HepG2 (cell line): Measurements from ENCODE around the gene ZNF415. TPM values are rescaled to one million over a fixed set of nuclear protein-coding genes. Genes with fewer than 3 reads are reported as not detected.

Experiments used
- ATAC-seq: fragments of 200-7000 bp; cut with Tn5 transposase; 3 replicates; pipeline ENCODE4 v1.9.1; 2020; ENCODE audit warnings: mild to moderate bottlenecking, moderate library complexity
- BruUV-seq: library from RNA; stranded (reverse); fragments of 400-500 nt; replicated peaks from 2 replicates; lab custom pipeline; 2021; lab: Mats Ljungman, UMichigan
- CTCF ChIA-PET: fragments of 300-600 bp; formaldehyde crosslinking; extraction: SDS; loops from one replicate; lab custom pipeline; 2021; ENCODE audit warnings: low total read pairs, inconsistent platforms, low intra/inter-chr PET ratio; lab: Yijun Ruan, JAX
- POLR2A ChIA-PET: fragments of 350-600 bp; sonication (Branson Sonifier 250); formaldehyde crosslinking; loops from one replicate; lab custom pipeline; 2020; ENCODE audit warnings: antibody characterized with exemption, inconsistent platforms; lab: Yijun Ruan, JAX
- DNase-seq: peaks from one replicate; pipeline ENCODE4 v3.0.0-alpha.2; 2015; ENCODE audit warnings: low spot score
- FAIRE-seq: peaks from 3 replicates; lab custom pipeline; 2011; peaks lifted over from hg19 to GRCh38; lab: Jason Lieb, UNC
- H2AFZ ChIP-seq: one replicate; pipeline ENCODE4 v1.6.1; 2011; ENCODE audit warnings: low read length, inconsistent platforms
- H3K27ac ChIP-seq: fragments of 300-600 bp; 3 replicates; pipeline ENCODE4 v1.8.0; 2011; ENCODE audit warnings: mixed run types, mild to moderate bottlenecking, mixed read lengths, low read length, inconsistent platforms; ENCODE audit not compliant: insufficient read depth; ENCODE audit errors: extremely low read length
- H3K27me3 ChIP-seq, 2 experiments: fragments of 200-600 bp in 1 of 2; 2 replicates in 1 of 2; 3 replicates in 1 of 2; pipeline versions ENCODE4 v1.6.0 to v1.8.0; 2011; ENCODE audit warnings: low read length in 2 of 2, mild to moderate bottlenecking in 2 of 2, moderate library complexity in 2 of 2, inconsistent platforms in 1 of 2; ENCODE audit not compliant: insufficient read depth in 2 of 2, control insufficient read depth in 1 of 2
- H3K36me3 ChIP-seq, 2 experiments: fragments of 200-600 bp in 1 of 2; replicated peaks in 1 of 2; 2 replicates in 1 of 2; 3 replicates in 1 of 2; pipeline versions ENCODE4 v1.5.1 to v1.8.0; 2011; ENCODE audit warnings: low read length in 2 of 2, inconsistent platforms in 1 of 2; ENCODE audit not compliant: insufficient read depth in 2 of 2, control insufficient read depth in 1 of 2
- H3K4me1 ChIP-seq: 2 replicates; pipeline ENCODE4 v1.5.1; 2012; ENCODE audit warnings: low read length, inconsistent platforms; ENCODE audit not compliant: insufficient read depth
- H3K4me2 ChIP-seq: 2 replicates; pipeline ENCODE4 v1.6.0; 2011; ENCODE audit warnings: low read depth, low read length, inconsistent platforms
- H3K4me3 ChIP-seq, 3 experiments: fragments of 200-600 bp in 1 of 3; sonication (generic), shearing (Covaris generic) in 1 of 3; replicated peaks in 1 of 3; 2 replicates each; pipeline ENCODE4 v1.5.1; 2011 to 2016; ENCODE audit warnings: low read length in 3 of 3, inconsistent platforms in 2 of 3, low read depth in 2 of 3, mild to moderate bottlenecking in 2 of 3, control low read depth in 1 of 3, mixed read lengths in 1 of 3; ENCODE audit not compliant: insufficient read depth in 1 of 3
- H3K79me2 ChIP-seq: one replicate; pipeline ENCODE4 v1.6.1; 2011; ENCODE audit warnings: low read length, inconsistent platforms; ENCODE audit not compliant: insufficient read depth
- H3K9ac ChIP-seq: 2 replicates; pipeline ENCODE4 v1.6.0; 2011; ENCODE audit warnings: mild to moderate bottlenecking, low read depth, low read length, inconsistent platforms; ENCODE audit not compliant: insufficient read depth
- H3K9me3 ChIP-seq: 2 replicates; pipeline ENCODE4 v1.5.1; 2012; ENCODE audit warnings: mild to moderate bottlenecking, low read length
- H4K20me1 ChIP-seq: 2 replicates; pipeline ENCODE4 v1.6.0; 2011; ENCODE audit warnings: inconsistent platforms, mild to moderate bottlenecking, low read length, moderate library complexity; ENCODE audit not compliant: insufficient read depth
- ATAD3A ChIP-seq: sonication (generic); formaldehyde crosslinking; IDR thresholded peaks from 2 replicates; pipeline ENCODE4 v1.4.0; 2020; ENCODE audit warnings: missing genetic modification reagents
- CEBPG ChIP-seq: IDR thresholded peaks from 2 replicates; pipeline ENCODE4 v1.6.1; 2016
- CHD4 ChIP-seq: fragments of 200-600 bp; sonication (generic); IDR thresholded peaks from 2 replicates; pipeline ENCODE4 v1.7.0; 2017; ENCODE audit warnings: mild to moderate bottlenecking, low read length, borderline replicate concordance
- E2F1 ChIP-seq: sonication (generic); formaldehyde crosslinking; IDR thresholded peaks from 2 replicates; pipeline ENCODE4 v1.5.0; 2020; ENCODE audit warnings: missing genetic modification reagents
- REST ChIP-seq, 2 experiments: IDR thresholded peaks; 2 replicates each; pipeline ENCODE4 v1.6.1; 2011 to 2012; ENCODE audit warnings: low read length in 2 of 2, borderline replicate concordance in 1 of 2, low read depth in 1 of 2, mild to moderate bottlenecking in 1 of 2, moderate library complexity in 1 of 2
- SIX1 ChIP-seq: sonication (generic); formaldehyde crosslinking; IDR thresholded peaks from 2 replicates; pipeline ENCODE4 v1.4.0; 2020; ENCODE audit warnings: missing genetic modification reagents, borderline replicate concordance
- ZC3H4 ChIP-seq: sonication (generic); formaldehyde crosslinking; IDR thresholded peaks from 2 replicates; pipeline ENCODE4 v1.4.0; 2020; ENCODE audit warnings: missing genetic modification reagents, borderline replicate concordance
- ZNF335 ChIP-seq: sonication (generic); formaldehyde crosslinking; IDR thresholded peaks from 2 replicates; pipeline ENCODE4 v1.4.0; 2020; ENCODE audit warnings: missing genetic modification reagents
- ZNF343 ChIP-seq: sonication (generic); formaldehyde crosslinking; IDR thresholded peaks from 2 replicates; pipeline ENCODE4 v1.4.0; 2020; ENCODE audit warnings: mild to moderate bottlenecking, missing genetic modification reagents
- ZNF431 ChIP-seq: sonication (generic); formaldehyde crosslinking; IDR thresholded peaks from 2 replicates; pipeline ENCODE4 v1.9.0; 2022; ENCODE audit warnings: missing genetic modification reagents, low read depth, mild to moderate bottlenecking, borderline replicate concordance
- ZNF644 ChIP-seq: IDR thresholded peaks from 2 replicates; pipeline ENCODE4 v1.6.1; 2016; ENCODE audit warnings: low read depth
- ZSCAN31 ChIP-seq: sonication (generic); formaldehyde crosslinking; IDR thresholded peaks from 2 replicates; pipeline ENCODE4 v1.5.0; 2020; ENCODE audit warnings: low read depth, mild to moderate bottlenecking, missing genetic modification reagents
- WGBS: methylation state at CpG from one replicate; pipeline ENCODE4 v1.1.6; 2017; ENCODE audit warnings: low lambda C conversion rate; 5-methylcytosine and 5-hydroxymethylcytosine counted together
- in situ Hi-C: cut with HindIII; loops from 2 replicates; pipeline ENCODE4 v1.10.0; 2017; ENCODE audit warnings: low pct_unique_long_range_greater_than_20kb; ENCODE audit not compliant: extremely low pct_ligation_motif_present
- intact Hi-C: fragments of 100-400 bp; cut with micrococcal nuclease; formaldehyde crosslinking; loops from one replicate; pipeline ENCODE4 v1.10.0; 2022; ENCODE audit not compliant: unreplicated experiment
- polyA plus RNA-seq, 8 experiments: library from polyadenylated mRNA; depleted of rRNA in 3 of 8; stranded (reverse) in 7 of 8; unstranded in 1 of 8; fragments of >200 nt; fragmentation: Illumina TruSeq in 4 of 8; extraction: Trizol in 4 of 8; gene quantifications; 2 replicates each; pipeline versions ENCODE4 v1.2.1 to v1.2.3, GENCODE V29; 2011 to 2016; ENCODE audit warnings: low read depth in 4 of 8, missing spikeins in 1 of 8, mixed read lengths in 1 of 8; ENCODE audit not compliant: insufficient read depth in 1 of 8
- total RNA-seq, 5 experiments: library from RNA; depleted of rRNA; stranded (reverse); fragments of >200 nt; fragmentation: Illumina TruSeq; extraction: Trizol; gene quantifications; 2 replicates each; pipeline ENCODE4 v1.2.3, GENCODE V29; 2016; ENCODE audit warnings: low read depth in 1 of 5
- TF ChIP-seq, protein P1 (sequence below): sonication (generic); formaldehyde crosslinking; conservative IDR thresholded peaks from 2 replicates; pipeline ENCODE4 v1.4.0; 2020; ENCODE audit warnings: missing genetic modification reagents
- TF ChIP-seq, protein P2 (sequence below): sonication (generic); formaldehyde crosslinking; IDR thresholded peaks from 2 replicates; pipeline ENCODE4 v1.9.0; 2022; ENCODE audit warnings: low read depth, missing genetic modification reagents
- TF ChIP-seq, protein P3 (sequence below): sonication (generic); formaldehyde crosslinking; IDR thresholded peaks from 2 replicates; pipeline ENCODE4 v1.8.0; 2022; ENCODE audit warnings: mild to moderate bottlenecking, missing genetic modification reagents; ENCODE audit not compliant: insufficient replicate concordance

ZNF415 gene
- total and polyA plus RNA-seq, 2 of the 13 experiments (the other 11 are each of a cell fraction or from before 2014, with no cell fraction given) = 0.15 to 0.17 TPM

DNA sequence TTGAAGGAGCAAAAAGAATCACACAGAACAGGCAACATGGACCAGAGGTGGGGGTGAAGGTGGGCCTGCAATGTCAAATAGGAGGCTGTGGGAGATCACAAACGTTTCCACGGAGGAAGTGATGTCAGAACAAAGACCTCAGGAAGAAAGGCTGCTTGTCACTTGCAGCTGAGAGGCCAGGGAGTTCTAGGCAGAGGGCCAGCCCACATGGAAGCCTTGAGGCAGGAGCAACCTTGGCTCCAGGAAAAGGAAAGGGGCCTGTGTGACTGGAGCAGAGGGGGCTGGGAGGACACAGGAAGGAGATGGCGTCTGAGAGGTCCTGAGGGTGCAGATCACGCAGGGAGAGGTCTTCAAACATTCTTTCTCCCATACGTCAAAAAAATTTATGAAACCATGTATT is 45.8 kb downstream of the ZNF415 start:
- in situ Hi-C loops (no loop called here), intact Hi-C loops (no loop called here)
- CTCF ChIA-PET = no interaction called here
- Histone ChIP-seq H3K9me3 (peaks cover 15% of the 10 kb centered on the region), H3K4me2 (no peak overlapping the region), H2AFZ (no peak overlapping the region), H3K9ac (no peak overlapping the region), H3K4me3 (no peak overlapping the region), H3K79me2 (no peaks in the 10 kb centered on the region), H3K27ac (no peak overlapping the region), H3K36me3 (peaks cover 2 to 32% of the 10 kb centered on the region in 2 experiments; a peak in 4 of 5 replicates), H4K20me1 (no peaks in the 10 kb centered on the region), H3K27me3 (no peaks in the 10 kb centered on the region), H3K4me1 (no peaks in the 10 kb centered on the region)
- BruUV-seq = no TSS peak
- FAIRE-seq (no peak), ATAC-seq (no peak), DNase-seq (no peak)
- WGBS = 44% methylated on average over 5 of the region's 5 CpGs
- POLR2A ChIA-PET = no interaction called here
- TF ChIP-seq ZSCAN31 (CRISPR knock-in tag) = no peak
- TF ChIP-seq CEBPG = no peak
- TF ChIP-seq ZNF644 = no peak
- no peak for TF ChIP-seq REST (IDR thresholded peaks at IDR 0.05; ENCODE audit: borderline replicate concordance in 1 of 2, low read depth in 1 of 2, low read length in 2 of 2)
- TF ChIP-seq ATAD3A (CRISPR knock-in tag) = no peak
- TF ChIP-seq, protein P1, sequence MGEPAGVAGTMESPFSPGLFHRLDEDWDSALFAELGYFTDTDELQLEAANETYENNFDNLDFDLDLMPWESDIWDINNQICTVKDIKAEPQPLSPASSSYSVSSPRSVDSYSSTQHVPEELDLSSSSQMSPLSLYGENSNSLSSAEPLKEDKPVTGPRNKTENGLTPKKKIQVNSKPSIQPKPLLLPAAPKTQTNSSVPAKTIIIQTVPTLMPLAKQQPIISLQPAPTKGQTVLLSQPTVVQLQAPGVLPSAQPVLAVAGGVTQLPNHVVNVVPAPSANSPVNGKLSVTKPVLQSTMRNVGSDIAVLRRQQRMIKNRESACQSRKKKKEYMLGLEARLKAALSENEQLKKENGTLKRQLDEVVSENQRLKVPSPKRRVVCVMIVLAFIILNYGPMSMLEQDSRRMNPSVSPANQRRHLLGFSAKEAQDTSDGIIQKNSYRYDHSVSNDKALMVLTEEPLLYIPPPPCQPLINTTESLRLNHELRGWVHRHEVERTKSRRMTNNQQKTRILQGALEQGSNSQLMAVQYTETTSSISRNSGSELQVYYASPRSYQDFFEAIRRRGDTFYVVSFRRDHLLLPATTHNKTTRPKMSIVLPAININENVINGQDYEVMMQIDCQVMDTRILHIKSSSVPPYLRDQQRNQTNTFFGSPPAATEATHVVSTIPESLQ (CRISPR knock-in tag) = no peak
- TF ChIP-seq ZNF343 (CRISPR knock-in tag) = no peak
- no peak for TF ChIP-seq ZNF431
- TF ChIP-seq ZNF335 (CRISPR knock-in tag) = no peak
- no peak for TF ChIP-seq SIX1 (CRISPR knock-in tag)
- TF ChIP-seq, protein P2, sequence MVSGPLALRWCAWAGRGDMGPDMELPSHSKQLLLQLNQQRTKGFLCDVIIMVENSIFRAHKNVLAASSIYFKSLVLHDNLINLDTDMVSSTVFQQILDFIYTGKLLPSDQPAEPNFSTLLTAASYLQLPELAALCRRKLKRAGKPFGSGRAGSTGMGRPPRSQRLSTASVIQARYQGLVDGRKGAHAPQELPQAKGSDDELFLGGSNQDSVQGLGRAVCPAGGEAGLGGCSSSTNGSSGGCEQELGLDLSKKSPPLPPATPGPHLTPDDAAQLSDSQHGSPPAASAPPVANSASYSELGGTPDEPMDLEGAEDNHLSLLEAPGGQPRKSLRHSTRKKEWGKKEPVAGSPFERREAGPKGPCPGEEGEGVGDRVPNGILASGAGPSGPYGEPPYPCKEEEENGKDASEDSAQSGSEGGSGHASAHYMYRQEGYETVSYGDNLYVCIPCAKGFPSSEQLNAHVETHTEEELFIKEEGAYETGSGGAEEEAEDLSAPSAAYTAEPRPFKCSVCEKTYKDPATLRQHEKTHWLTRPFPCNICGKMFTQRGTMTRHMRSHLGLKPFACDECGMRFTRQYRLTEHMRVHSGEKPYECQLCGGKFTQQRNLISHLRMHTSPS = no peak
- TF ChIP-seq, protein P3, sequence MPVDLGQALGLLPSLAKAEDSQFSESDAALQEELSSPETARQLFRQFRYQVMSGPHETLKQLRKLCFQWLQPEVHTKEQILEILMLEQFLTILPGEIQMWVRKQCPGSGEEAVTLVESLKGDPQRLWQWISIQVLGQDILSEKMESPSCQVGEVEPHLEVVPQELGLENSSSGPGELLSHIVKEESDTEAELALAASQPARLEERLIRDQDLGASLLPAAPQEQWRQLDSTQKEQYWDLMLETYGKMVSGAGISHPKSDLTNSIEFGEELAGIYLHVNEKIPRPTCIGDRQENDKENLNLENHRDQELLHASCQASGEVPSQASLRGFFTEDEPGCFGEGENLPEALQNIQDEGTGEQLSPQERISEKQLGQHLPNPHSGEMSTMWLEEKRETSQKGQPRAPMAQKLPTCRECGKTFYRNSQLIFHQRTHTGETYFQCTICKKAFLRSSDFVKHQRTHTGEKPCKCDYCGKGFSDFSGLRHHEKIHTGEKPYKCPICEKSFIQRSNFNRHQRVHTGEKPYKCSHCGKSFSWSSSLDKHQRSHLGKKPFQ = no peak
- TF ChIP-seq CHD4 = no peak
- no peak for TF ChIP-seq E2F1 (CRISPR knock-in tag)
- no peak for TF ChIP-seq ZC3H4 (CRISPR knock-in tag)
